SU-DHL-6 (cell line): Measurements from ENCODE around the gene FGFRL1.

Experiments
- EZH2phosphoT487 ChIP-seq: fragments of 200-600 bp; sonication (generic), shearing (Covaris generic); conservative IDR thresholded peaks from 2 replicates; pipeline ENCODE4 v1.6.1; 2018; ENCODE audit warnings: mild to moderate bottlenecking, antibody characterized with exemption, low read length, moderate library complexity, mixed read lengths
- TF ChIP-seq, protein P1 (sequence below): fragments of 200-600 bp; sonication (generic); IDR thresholded peaks from one replicate; pipeline ENCODE4 v1.5.1; 2017; ENCODE audit warnings: antibody characterized with exemption, mild to moderate bottlenecking, low read length, moderate library complexity; ENCODE audit not compliant: insufficient read depth, poor library complexity, severe bottlenecking

DNA sequence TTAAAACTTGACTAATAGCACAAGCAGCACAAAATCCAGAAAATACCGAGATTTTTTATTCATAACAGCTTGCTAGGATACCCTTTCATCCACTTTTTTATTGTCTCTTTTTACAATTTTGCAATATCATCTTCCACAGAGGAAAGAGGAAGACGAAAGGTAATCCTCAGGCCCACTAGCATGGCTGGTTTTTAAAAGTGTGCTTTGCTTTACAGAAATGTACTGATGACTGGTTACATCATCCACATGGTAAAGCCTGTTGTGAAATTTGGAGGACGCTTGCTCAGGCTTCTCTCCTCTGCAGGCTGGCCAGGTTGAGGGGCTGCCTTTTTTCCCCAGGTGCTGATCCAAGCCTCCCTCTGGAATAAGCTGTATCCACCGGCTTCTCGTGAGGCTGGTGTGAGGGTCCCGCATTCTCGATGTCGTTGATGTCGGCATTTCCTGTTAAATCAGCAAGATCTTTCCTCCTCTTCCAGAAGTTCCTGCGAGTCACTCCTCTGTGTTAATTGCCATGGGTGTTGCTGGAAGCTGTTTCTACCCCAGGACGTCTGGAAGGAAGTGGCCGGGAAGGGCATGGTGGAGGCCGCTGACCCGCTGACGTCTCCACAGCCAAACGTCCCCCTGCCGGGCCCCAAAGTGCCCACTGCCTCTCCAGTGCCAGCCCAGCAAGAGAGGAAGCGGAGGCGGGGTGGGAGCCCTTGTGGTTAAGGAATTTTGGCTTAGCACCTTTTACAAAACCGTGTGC is 32.3 kb upstream of the FGFRL1 start:
- TF ChIP-seq, protein P1, sequence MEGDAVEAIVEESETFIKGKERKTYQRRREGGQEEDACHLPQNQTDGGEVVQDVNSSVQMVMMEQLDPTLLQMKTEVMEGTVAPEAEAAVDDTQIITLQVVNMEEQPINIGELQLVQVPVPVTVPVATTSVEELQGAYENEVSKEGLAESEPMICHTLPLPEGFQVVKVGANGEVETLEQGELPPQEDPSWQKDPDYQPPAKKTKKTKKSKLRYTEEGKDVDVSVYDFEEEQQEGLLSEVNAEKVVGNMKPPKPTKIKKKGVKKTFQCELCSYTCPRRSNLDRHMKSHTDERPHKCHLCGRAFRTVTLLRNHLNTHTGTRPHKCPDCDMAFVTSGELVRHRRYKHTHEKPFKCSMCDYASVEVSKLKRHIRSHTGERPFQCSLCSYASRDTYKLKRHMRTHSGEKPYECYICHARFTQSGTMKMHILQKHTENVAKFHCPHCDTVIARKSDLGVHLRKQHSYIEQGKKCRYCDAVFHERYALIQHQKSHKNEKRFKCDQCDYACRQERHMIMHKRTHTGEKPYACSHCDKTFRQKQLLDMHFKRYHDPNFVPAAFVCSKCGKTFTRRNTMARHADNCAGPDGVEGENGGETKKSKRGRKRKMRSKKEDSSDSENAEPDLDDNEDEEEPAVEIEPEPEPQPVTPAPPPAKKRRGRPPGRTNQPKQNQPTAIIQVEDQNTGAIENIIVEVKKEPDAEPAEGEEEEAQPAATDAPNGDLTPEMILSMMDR: no peak
- TF ChIP-seq EZH2phosphoT487: no peak
